ENCODE results near the gene TEKT1. TPM values are rescaled to one million over a fixed set of nuclear protein-coding genes. Genes with fewer than 3 reads are reported as not detected.
"Not testable (repeated sequence)": the region's sequence is repeated elsewhere in the genome, so short reads cannot be mapped to it uniquely, and the experiment has no call there.

TEKT1 gene
- total RNA-seq, 1 donor from 2014 or later, result 9.7 TPM

GRCh38 chr17:6853764-6854442 lies 22.4 kb upstream of the TEKT1 start:
- intact Hi-C loops (cut with DNase I), result no loop called here
- Histone ChIP-seq H3K27ac (no peak overlapping the region), H3K9me3 (no peaks in the 10 kb centered on the region), H3K4me1 (no peaks in the 10 kb centered on the region), H3K27me3 (ENCODE audit: low read depth) (peaks cover 3% of the 10 kb centered on the region), H3K4me3 (peak overlapping the region; percentile 17), H3K36me3 (no peaks in the 10 kb centered on the region)
- TF ChIP-seq CTCF (IDR thresholded peaks at IDR 0.05), result peak; percentile 20
- DNase-seq (no peak), ATAC-seq (peak in 1 of 2 donors; percentile 45)

DNA sequence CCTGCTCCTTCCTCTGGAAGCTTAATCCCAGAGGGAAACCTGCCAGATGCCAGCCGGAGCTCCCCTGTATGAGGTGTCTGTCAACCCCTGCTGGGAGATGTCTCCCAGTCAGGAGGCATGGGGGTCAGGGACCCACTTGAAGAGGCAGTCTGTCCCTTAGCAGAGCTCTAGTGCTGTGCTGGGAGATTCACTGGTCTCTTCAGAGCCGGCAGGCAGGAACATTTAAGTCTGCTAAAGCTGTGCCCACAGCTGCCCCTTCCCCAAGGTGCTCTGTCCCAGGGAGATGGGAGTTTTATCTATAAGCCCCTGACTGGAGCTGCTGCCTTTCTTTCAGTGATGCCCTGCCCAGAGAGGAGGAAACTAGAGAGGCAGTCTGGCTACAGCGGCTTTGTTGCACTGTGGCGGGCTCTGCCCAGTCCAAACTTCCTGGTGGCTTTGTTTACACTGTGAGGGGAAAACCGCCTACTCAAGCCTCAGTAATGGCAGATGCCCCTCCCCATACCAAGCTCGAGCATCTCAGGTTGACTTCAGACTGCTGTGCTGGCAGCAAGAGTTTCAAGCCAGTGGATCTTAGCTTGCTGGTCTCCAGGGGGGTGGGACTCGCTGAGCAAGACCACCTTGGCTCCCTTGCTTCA lies 17.1 kb upstream of the TEKT1 start:
- H3K9me3 ChIP-seq; H3K4me1 ChIP-seq; intact Hi-C loops (cut with DNase I); H3K27ac ChIP-seq; H3K4me3 ChIP-seq; ATAC-seq; H3K27me3 ChIP-seq (ENCODE audit: low read depth); H3K36me3 ChIP-seq; DNase-seq: not testable (repeated sequence)

DNA sequence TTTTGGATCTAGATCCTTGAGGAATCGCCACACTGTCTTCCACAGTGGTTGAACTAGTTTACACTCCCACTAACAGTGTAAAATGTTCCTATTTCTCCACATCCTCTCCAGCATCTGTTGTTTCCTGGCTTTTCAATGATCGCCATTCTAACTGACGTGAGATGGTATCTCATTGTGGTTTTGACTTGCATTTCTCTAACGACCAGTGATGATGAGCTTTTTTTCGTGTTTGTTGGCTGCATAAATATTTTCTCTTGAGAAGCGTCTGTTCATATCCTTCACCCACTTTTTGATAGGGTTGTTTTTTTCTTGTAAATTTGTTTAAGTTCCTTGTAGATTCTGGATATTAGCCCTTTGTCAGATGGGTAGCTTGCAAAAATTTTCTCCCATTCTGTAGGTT lies 14.6 kb upstream of the TEKT1 start:
- DNase-seq; H3K4me3 ChIP-seq; H3K27ac ChIP-seq; intact Hi-C loops (cut with DNase I); H3K9me3 ChIP-seq; H3K4me1 ChIP-seq; ATAC-seq; H3K36me3 ChIP-seq: not testable (repeated sequence)
- peaks cover 15% of the 10 kb centered on the region for H3K27me3 ChIP-seq (ENCODE audit: low read depth)

DNA sequence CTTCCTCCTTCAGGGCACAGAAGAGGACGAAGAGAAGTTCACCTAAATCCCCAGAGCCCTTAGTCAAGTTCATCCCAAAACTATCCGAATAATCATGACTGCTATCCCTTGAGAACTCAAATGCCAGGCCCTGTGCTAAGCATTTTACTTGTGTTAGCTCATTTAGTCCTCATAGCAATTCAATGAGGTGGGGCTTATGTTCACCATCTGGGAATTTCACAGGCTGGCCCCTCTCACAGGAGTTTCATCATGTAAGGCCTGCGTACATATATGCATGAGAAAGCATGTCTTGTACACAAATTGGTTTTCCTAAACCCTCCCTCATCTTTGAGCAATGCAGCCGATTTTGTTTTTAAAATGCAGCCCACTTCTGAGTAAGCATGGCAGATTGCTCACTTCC lies 12.9 kb upstream of the TEKT1 start:
- H3K27ac ChIP-seq; intact Hi-C loops (cut with DNase I); H3K36me3 ChIP-seq; H3K4me3 ChIP-seq; H3K9me3 ChIP-seq; DNase-seq; ATAC-seq; H3K4me1 ChIP-seq: not testable (repeated sequence)
- peaks cover 32% of the 10 kb centered on the region for H3K27me3 ChIP-seq (ENCODE audit: low read depth)

- Histone ChIP-seq H3K27me3 (ENCODE audit: low read depth) (peaks cover 41% of the 10 kb centered on the region), H3K4me3 (no peak overlapping the region), H3K9me3 (no peaks in the 10 kb centered on the region), H3K27ac (no peak overlapping the region), H3K4me1 (no peaks in the 10 kb centered on the region), H3K36me3 (no peaks in the 10 kb centered on the region)
- intact Hi-C loops (cut with DNase I), result no loop called here
- no peak for DNase-seq
- TF ChIP-seq CTCF (IDR thresholded peaks at IDR 0.05), result peak; percentile 63
- ATAC-seq, result peak in 1 of 2 donors; percentile 61
Measured at GRCh38 chr17:6843241-6843880, 11.8 kb upstream of the TEKT1 start.

DNA sequence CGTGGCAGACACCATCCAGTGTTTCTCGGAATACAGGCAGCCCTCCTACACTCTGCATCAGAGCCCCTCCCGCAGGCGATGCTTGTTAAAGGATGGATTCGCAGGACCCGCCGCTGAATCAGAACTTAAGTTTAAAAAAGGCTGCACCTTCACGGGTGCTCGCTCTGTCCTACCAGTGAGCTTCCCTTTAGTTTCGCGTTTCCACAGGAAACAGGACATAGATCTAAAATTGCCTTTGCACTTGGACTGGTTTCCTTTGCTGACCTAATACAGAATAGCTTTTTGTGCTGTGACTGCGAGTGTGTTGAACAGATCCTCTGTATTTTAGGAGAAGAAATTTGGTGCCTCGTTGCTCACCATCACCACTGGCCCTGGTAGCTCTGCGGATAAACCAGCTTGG lies 10.2 kb upstream of the TEKT1 start:
- H3K9me3 ChIP-seq; ATAC-seq; intact Hi-C loops (cut with DNase I); H3K36me3 ChIP-seq; H3K4me3 ChIP-seq; H3K27ac ChIP-seq; DNase-seq; H3K4me1 ChIP-seq: not testable (repeated sequence)
- H3K27me3 ChIP-seq (ENCODE audit: low read depth), result peaks cover 45% of the 10 kb centered on the region

GRCh38 chr17:6830383-6830986 lies 1.0 kb downstream of the TEKT1 start:
- TF ChIP-seq CTCF (IDR thresholded peaks at IDR 0.05), result no peak
- Histone ChIP-seq H3K4me1 (peaks cover 10% of the 10 kb centered on the region), H3K9me3 (no peaks in the 10 kb centered on the region), H3K27ac (no peak overlapping the region), H3K27me3 (ENCODE audit: low read depth) (peaks cover 58% of the 10 kb centered on the region), H3K4me3 (no peak overlapping the region), H3K36me3 (no peaks in the 10 kb centered on the region)
- intact Hi-C loops (cut with DNase I), result no loop called here
- ATAC-seq (no peak), DNase-seq (no peak)
